Ascending aorta (tissue), 2 donors: Measurements from ENCODE around the gene SLC25A25. TPM values are rescaled to one million over a fixed set of nuclear protein-coding genes. Genes with fewer than 3 reads are reported as not detected.

ENCODE experiments used
- DNase-seq, 2 donors: peaks; one replicate each; pipeline ENCODE4 v3.0.0-alpha.2; 2019; ENCODE audit warnings: low spot score in 2 of 2
- H3K27ac ChIP-seq, 2 donors: fragments of 200-600 bp; sonication (generic); one replicate each; pipeline ENCODE4 v1.5.1; 2016 to 2017; ENCODE audit warnings: mild to moderate bottlenecking in 1 of 2
- H3K27me3 ChIP-seq: fragments of 200-600 bp; sonication (generic); one replicate; pipeline ENCODE4 v1.5.1; 2017
- H3K36me3 ChIP-seq, 2 donors: fragments of 200-600 bp; sonication (generic); one replicate each; pipeline ENCODE4 v1.5.1; 2016
- H3K4me1 ChIP-seq, 2 donors: fragments of 200-600 bp; sonication (generic); one replicate each; pipeline ENCODE4 v1.5.1; 2016 to 2017; ENCODE audit warnings: mild to moderate bottlenecking in 1 of 2
- H3K4me3 ChIP-seq, 2 donors: fragments of 200-600 bp; sonication (generic); one replicate each; pipeline ENCODE4 v1.5.1; 2016 to 2017; ENCODE audit warnings: mild to moderate bottlenecking in 1 of 2
- H3K9me3 ChIP-seq, 2 donors: fragments of 200-600 bp; sonication (generic); one replicate each; pipeline ENCODE4 v1.5.1; 2016
- CTCF ChIP-seq, 3 experiments: fragments of 200-600 bp in 2 of 3; fragments of 450-650 bp in 1 of 3; sonication (generic) in 2 of 3; IDR thresholded peaks; one replicate each; pipeline ENCODE4 v1.5.1; 2016 to 2019; ENCODE audit warnings: antibody characterized with exemption in 3 of 3, mild to moderate bottlenecking in 1 of 3, moderate library complexity in 1 of 3
- intact Hi-C: fragments of 100-400 bp; cut with DNase I; formaldehyde crosslinking; loops from one replicate; pipeline ENCODE4 v1.15.1; 2023
- total RNA-seq: library from RNA; depleted of rRNA; stranded (reverse); fragments of >200 nt; gene quantifications from one replicate; pipeline ENCODE4 v1.1.0, GENCODE V29; 2016

Gene SLC25A25
- total RNA-seq, 1 donor from 2014 or later: 27.4 TPM

- TF ChIP-seq CTCF (IDR thresholded peaks at IDR 0.05): no peak
- H3K27ac ChIP-seq: peak overlapping the region in 1 of 2 donors; percentile 32
- intact Hi-C loops: no loop called here
Measured at GRCh38 chr9:128054087-128054486, 13.9 kb upstream of the SLC25A25 start.

GRCh38 chr9:128055344-128056040 is 12.5 kb upstream of the SLC25A25 start:
- Histone ChIP-seq H3K27me3 (no peaks in the 10 kb centered on the region), H3K4me3 (no peak overlapping the region), H3K36me3 (no peaks in the 10 kb centered on the region), H3K27ac (peak overlapping the region; percentile 20 to 42), H3K9me3 (no peaks in the 10 kb centered on the region), H3K4me1 (peaks cover 0 to 5% of the 10 kb centered on the region in 2 donors)
- peak in 1 of 2 donors; percentile 79 for DNase-seq
- no peak for TF ChIP-seq CTCF (IDR thresholded peaks at IDR 0.05)
- intact Hi-C loops: no loop called here

More at GRCh38 chr9:128054087-128054486, 13.9 kb upstream of the SLC25A25 start:
- Histone ChIP-seq H3K27me3 (no peaks in the 10 kb centered on the region), H3K4me3 (no peak overlapping the region), H3K36me3 (no peaks in the 10 kb centered on the region), H3K4me1 (peaks cover 0 to 5% of the 10 kb centered on the region in 2 donors), H3K9me3 (no peaks in the 10 kb centered on the region)
- no peak for DNase-seq

- TF ChIP-seq CTCF (IDR thresholded peaks at IDR 0.05): no peak
- H3K4me1 ChIP-seq: peaks cover 0 to 5% of the 10 kb centered on the region in 2 donors
- no peaks in the 10 kb centered on the region for H3K36me3 ChIP-seq
- intact Hi-C loops: no loop called here
- H3K27me3 ChIP-seq: no peaks in the 10 kb centered on the region
- H3K27ac ChIP-seq: peak overlapping the region; percentile 20 to 42
- no peak overlapping the region for H3K4me3 ChIP-seq
- H3K9me3 ChIP-seq: no peaks in the 10 kb centered on the region
- no peak for DNase-seq
Measured at GRCh38 chr9:128056086-128056485, 11.9 kb upstream of the SLC25A25 start.

- intact Hi-C loops: no loop called here
- H3K36me3 ChIP-seq: peaks cover 9 to 10% of the 10 kb centered on the region in 2 donors
- H3K9me3 ChIP-seq: no peaks in the 10 kb centered on the region
- no peaks in the 10 kb centered on the region for H3K27me3 ChIP-seq
- no peak overlapping the region for H3K27ac ChIP-seq
- TF ChIP-seq CTCF (IDR thresholded peaks at IDR 0.05): no peak
- H3K4me1 ChIP-seq: peaks cover 0 to 5% of the 10 kb centered on the region in 2 donors
- DNase-seq: no peak
- no peak overlapping the region for H3K4me3 ChIP-seq
Measured at GRCh38 chr9:128056887-128057723, 10.9 kb upstream of the SLC25A25 start.

GRCh38 chr9:128057724-128058409 is 10.2 kb upstream of the SLC25A25 start:
- Histone ChIP-seq H3K4me1 (peaks cover 0 to 5% of the 10 kb centered on the region in 2 donors), H3K27me3 (no peaks in the 10 kb centered on the region), H3K4me3 (no peak overlapping the region), H3K9me3 (no peaks in the 10 kb centered on the region), H3K27ac (no peak overlapping the region), H3K36me3 (peaks cover 15 to 17% of the 10 kb centered on the region in 2 donors)
- intact Hi-C loops: no loop called here
- no peak for TF ChIP-seq CTCF (IDR thresholded peaks at IDR 0.05)
- no peak for DNase-seq
